GM12878 (cell line): ENCODE results near the gene ENTPD5. TPM values are rescaled to one million over a fixed set of nuclear protein-coding genes. Genes with fewer than 3 reads are reported as not detected.

Source experiments
- HDAC6 ChIP-seq: fragments of 200-600 bp; sonication (generic); IDR thresholded peaks from one replicate; pipeline ENCODE4 v1.8.0; 2017; ENCODE audit warnings: antibody characterized with exemption; ENCODE audit not compliant: unreplicated experiment
- IKZF2 ChIP-seq, 2 experiments: fragments of 450-650 bp; IDR thresholded peaks; 2 replicates each; pipeline ENCODE4 v1.6.1; 2017; ENCODE audit warnings: mild to moderate bottlenecking in 2 of 2, moderate library complexity in 2 of 2
- MYC ChIP-seq: IDR thresholded peaks from 2 replicates; pipeline ENCODE4 v1.6.1; 2011; ENCODE audit warnings: mild to moderate bottlenecking, low read length, moderate library complexity, inconsistent platforms; ENCODE audit not compliant: insufficient read depth, insufficient replicate concordance, insufficient read length, severe bottlenecking
- NFYA ChIP-seq: IDR thresholded peaks from 2 replicates; pipeline ENCODE4 v1.6.1; 2011; ENCODE audit warnings: low read depth, mild to moderate bottlenecking, low read length, improper control_type of control experiment, borderline replicate concordance
- SMAD5 ChIP-seq: IDR thresholded peaks from 2 replicates; pipeline ENCODE4 v1.6.1; 2016; ENCODE audit warnings: antibody characterized with exemption, low read depth
- SMARCA5 ChIP-seq: fragments of 450-650 bp; IDR thresholded peaks from 2 replicates; pipeline ENCODE4 v1.6.1; 2017; ENCODE audit warnings: mild to moderate bottlenecking
- TCF12 ChIP-seq: IDR thresholded peaks from 2 replicates; pipeline ENCODE4 v1.6.1; 2011; ENCODE audit warnings: low read depth, mild to moderate bottlenecking, low read length
- polyA plus RNA-seq, 11 experiments: library from polyadenylated mRNA; depleted of rRNA in 4 of 11; unstranded in 6 of 11; stranded (reverse) in 5 of 11; fragments of >200 nt; fragmentation: Nextera tagmentation in 4 of 11; fragmentation: Illumina TruSeq in 1 of 11; extraction: Ambion mirVana in 4 of 11; extraction: Trizol in 1 of 11; gene quantifications; 1 replicate in 1 of 11; 2 replicates in 10 of 11; pipeline versions ENCODE4 v1.2.1 to v1.2.3, GENCODE V29; 2011 to 2016; ENCODE audit warnings: inconsistent platforms in 2 of 11, missing spikeins in 2 of 11, low read depth in 1 of 11
- total RNA-seq, 4 experiments: library from RNA; depleted of rRNA in 3 of 4; stranded (reverse); fragments of >200 nt in 3 of 4; fragmentation: Illumina TruSeq in 1 of 4; extraction: Trizol in 1 of 4; gene quantifications; 2 replicates each; pipeline versions ENCODE4 v1.2.1 to v1.2.3, GENCODE V29; 2013 to 2021
- TF ChIP-seq, protein P1 (sequence below), 3 experiments: IDR thresholded peaks in 2 of 3; conservative IDR thresholded peaks in 1 of 3; 2 replicates each; pipeline ENCODE4 v1.5.1; 2011; ENCODE audit warnings: low read depth in 3 of 3, low read length in 3 of 3, mild to moderate bottlenecking in 3 of 3, control low read depth in 2 of 3, moderate library complexity in 2 of 3, inconsistent platforms in 1 of 3, mixed read lengths in 1 of 3; ENCODE audit not compliant: control insufficient read depth in 2 of 3, insufficient read depth in 1 of 3; ENCODE audit errors: extremely low read depth in 1 of 3
- TF ChIP-seq, protein P2 (sequence below): fragments of 450-650 bp; formaldehyde crosslinking; IDR thresholded peaks from 2 replicates; pipeline ENCODE4 v1.4.0; 2022; ENCODE audit warnings: mild to moderate bottlenecking, moderate library complexity
- TF ChIP-seq, protein P3 (sequence below): fragments of 450-650 bp; IDR thresholded peaks from 2 replicates; pipeline ENCODE4 v1.6.1; 2017; ENCODE audit warnings: mild to moderate bottlenecking, moderate library complexity
- TF ChIP-seq, protein P4 (sequence below): fragments of 450-650 bp; IDR thresholded peaks from 2 replicates; pipeline ENCODE4 v1.6.1; 2018; ENCODE audit warnings: borderline replicate concordance, mild to moderate bottlenecking; ENCODE audit not compliant: partially characterized antibody
- TF ChIP-seq, protein P5 (sequence below): fragments of 450-650 bp; IDR thresholded peaks from 2 replicates; pipeline ENCODE4 v1.6.1; 2017; ENCODE audit warnings: mild to moderate bottlenecking

Gene ENTPD5
- total and polyA plus RNA-seq, 10 of the 15 experiments (the other 5 are each of a cell fraction or from before 2014, with no cell fraction given) = 2.4 to 9.9 (median 7.6) TPM

DNA sequence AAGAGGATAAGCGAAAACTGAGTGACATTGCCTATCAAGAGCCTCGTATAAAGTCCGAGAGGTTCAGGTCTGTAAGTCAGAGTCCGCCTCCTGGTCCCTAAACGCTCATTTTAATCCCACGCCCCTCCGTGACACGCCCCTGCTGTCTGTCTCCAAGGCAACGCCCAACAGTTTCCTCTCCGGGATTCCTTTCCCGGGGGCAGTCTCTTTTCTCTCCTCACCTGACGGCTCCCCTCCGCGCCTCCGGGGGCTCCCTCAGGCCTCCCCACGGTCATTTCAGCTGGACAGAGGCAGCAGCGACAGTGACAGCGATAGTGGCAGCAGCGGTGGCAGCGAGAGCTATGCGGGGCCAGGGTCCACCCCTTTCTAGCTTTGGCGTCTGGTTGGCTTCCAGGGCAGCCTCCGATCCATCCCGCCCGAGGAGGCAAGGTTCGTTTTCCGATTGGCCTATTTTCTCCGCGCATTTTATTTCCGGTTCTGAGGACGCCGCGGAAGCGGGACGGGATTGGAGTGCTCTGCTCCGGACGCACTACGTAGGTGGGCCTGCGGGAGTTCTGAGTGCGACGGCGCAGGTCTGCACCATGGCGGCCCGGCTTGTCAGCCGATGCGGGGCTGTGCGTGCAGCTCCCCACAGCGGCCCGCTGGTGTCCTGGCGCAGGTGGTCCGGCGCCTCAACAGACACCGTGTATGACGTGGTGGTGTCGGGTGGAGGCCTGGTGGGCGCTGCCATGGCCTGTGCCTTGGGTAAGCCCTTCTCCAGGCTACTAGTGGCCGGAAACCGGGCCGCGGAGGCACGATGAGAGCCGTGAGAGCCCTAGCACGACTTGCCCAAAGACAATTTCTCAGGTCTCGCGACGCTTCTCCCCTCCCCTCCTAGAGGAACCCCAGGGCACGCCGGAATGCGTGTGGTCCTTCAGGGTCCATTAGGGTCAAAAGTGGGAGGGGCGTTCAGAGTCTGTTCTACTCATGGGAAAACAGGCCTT lies 69.0 kb downstream of the ENTPD5 start, which contains the start of the genes COQ6 and FAM161B (continued):
- TF ChIP-seq, protein P1, sequence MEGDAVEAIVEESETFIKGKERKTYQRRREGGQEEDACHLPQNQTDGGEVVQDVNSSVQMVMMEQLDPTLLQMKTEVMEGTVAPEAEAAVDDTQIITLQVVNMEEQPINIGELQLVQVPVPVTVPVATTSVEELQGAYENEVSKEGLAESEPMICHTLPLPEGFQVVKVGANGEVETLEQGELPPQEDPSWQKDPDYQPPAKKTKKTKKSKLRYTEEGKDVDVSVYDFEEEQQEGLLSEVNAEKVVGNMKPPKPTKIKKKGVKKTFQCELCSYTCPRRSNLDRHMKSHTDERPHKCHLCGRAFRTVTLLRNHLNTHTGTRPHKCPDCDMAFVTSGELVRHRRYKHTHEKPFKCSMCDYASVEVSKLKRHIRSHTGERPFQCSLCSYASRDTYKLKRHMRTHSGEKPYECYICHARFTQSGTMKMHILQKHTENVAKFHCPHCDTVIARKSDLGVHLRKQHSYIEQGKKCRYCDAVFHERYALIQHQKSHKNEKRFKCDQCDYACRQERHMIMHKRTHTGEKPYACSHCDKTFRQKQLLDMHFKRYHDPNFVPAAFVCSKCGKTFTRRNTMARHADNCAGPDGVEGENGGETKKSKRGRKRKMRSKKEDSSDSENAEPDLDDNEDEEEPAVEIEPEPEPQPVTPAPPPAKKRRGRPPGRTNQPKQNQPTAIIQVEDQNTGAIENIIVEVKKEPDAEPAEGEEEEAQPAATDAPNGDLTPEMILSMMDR (IDR thresholded peaks at IDR 0.05 in 2 of 3, conservative IDR thresholded peaks at IDR 0.05 in 1 of 3; ENCODE audit: control insufficient read depth in 2 of 3, extremely low read depth in 1 of 3, insufficient read depth in 1 of 3, low read depth in 3 of 3, low read length in 3 of 3) = peak; percentile 13 to 43 (median 28); a peak in 3 of 6 replicates
- TF ChIP-seq SMAD5 (peak; percentile 73; the same call in 1 of the 2 replicates), MYC (peak; percentile 54), TCF12 (peak; percentile 6; the same call in 1 of the 2 replicates), SMARCA5 (0 out of 2 replicates have a peak, but pooled peaks have one; percentile 30), NFYA (no peak), HDAC6 (no peak), IKZF2 (IDR thresholded peaks at IDR 0.05) (peak; percentile 27 to 33; a peak in 2 of 4 replicates)
- TF ChIP-seq, protein P2, sequence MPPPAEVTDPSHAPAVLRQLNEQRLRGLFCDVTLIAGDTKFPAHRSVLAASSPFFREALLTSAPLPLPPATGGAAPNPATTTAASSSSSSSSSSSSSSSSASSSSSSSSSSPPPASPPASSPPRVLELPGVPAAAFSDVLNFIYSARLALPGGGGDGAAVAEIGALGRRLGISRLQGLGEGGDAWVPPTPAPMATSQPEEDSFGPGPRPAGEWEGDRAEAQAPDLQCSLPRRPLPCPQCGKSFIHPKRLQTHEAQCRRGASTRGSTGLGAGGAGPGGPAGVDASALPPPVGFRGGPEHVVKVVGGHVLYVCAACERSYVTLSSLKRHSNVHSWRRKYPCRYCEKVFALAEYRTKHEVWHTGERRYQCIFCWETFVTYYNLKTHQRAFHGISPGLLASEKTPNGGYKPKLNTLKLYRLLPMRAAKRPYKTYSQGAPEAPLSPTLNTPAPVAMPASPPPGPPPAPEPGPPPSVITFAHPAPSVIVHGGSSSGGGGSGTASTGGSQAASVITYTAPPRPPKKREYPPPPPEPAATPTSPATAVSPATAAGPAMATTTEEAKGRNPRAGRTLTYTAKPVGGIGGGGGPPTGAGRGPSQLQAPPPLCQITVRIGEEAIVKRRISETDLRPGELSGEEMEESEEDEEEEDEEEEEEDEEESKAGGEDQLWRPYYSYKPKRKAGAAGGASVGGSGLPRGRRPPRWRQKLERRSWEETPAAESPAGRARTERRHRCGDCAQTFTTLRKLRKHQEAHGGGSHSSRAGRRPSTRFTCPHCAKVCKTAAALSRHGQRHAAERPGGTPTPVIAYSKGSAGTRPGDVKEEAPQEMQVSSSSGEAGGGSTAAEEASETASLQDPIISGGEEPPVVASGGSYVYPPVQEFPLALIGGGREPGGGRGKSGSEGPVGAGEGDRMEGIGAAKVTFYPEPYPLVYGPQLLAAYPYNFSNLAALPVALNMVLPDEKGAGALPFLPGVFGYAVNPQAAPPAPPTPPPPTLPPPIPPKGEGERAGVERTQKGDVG (CRISPR knock-in tag) = no peak
- TF ChIP-seq, protein P3, sequence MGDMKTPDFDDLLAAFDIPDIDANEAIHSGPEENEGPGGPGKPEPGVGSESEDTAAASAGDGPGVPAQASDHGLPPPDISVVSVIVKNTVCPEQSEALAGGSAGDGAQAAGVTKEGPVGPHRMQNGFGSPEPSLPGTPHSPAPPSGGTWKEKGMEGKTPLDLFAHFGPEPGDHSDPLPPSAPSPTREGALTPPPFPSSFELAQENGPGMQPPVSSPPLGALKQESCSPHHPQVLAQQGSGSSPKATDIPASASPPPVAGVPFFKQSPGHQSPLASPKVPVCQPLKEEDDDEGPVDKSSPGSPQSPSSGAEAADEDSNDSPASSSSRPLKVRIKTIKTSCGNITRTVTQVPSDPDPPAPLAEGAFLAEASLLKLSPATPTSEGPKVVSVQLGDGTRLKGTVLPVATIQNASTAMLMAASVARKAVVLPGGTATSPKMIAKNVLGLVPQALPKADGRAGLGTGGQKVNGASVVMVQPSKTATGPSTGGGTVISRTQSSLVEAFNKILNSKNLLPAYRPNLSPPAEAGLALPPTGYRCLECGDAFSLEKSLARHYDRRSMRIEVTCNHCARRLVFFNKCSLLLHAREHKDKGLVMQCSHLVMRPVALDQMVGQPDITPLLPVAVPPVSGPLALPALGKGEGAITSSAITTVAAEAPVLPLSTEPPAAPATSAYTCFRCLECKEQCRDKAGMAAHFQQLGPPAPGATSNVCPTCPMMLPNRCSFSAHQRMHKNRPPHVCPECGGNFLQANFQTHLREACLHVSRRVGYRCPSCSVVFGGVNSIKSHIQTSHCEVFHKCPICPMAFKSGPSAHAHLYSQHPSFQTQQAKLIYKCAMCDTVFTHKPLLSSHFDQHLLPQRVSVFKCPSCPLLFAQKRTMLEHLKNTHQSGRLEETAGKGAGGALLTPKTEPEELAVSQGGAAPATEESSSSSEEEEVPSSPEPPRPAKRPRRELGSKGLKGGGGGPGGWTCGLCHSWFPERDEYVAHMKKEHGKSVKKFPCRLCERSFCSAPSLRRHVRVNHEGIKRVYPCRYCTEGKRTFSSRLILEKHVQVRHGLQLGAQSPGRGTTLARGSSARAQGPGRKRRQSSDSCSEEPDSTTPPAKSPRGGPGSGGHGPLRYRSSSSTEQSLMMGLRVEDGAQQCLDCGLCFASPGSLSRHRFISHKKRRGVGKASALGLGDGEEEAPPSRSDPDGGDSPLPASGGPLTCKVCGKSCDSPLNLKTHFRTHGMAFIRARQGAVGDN = no peak; the same call in 1 of the 2 replicates
- TF ChIP-seq, protein P4, sequence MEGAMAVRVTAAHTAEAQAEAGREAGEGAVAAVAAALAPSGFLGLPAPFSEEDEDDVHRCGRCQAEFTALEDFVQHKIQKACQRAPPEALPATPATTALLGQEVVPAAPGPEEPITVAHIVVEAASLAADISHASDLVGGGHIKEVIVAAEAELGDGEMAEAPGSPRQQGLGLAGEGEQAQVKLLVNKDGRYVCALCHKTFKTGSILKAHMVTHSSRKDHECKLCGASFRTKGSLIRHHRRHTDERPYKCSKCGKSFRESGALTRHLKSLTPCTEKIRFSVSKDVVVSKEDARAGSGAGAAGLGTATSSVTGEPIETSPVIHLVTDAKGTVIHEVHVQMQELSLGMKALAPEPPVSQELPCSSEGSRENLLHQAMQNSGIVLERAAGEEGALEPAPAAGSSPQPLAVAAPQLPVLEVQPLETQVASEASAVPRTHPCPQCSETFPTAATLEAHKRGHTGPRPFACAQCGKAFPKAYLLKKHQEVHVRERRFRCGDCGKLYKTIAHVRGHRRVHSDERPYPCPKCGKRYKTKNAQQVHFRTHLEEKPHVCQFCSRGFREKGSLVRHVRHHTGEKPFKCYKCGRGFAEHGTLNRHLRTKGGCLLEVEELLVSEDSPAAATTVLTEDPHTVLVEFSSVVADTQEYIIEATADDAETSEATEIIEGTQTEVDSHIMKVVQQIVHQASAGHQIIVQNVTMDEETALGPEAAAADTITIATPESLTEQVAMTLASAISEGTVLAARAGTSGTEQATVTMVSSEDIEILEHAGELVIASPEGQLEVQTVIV = peak; percentile 57
- TF ChIP-seq, protein P5, sequence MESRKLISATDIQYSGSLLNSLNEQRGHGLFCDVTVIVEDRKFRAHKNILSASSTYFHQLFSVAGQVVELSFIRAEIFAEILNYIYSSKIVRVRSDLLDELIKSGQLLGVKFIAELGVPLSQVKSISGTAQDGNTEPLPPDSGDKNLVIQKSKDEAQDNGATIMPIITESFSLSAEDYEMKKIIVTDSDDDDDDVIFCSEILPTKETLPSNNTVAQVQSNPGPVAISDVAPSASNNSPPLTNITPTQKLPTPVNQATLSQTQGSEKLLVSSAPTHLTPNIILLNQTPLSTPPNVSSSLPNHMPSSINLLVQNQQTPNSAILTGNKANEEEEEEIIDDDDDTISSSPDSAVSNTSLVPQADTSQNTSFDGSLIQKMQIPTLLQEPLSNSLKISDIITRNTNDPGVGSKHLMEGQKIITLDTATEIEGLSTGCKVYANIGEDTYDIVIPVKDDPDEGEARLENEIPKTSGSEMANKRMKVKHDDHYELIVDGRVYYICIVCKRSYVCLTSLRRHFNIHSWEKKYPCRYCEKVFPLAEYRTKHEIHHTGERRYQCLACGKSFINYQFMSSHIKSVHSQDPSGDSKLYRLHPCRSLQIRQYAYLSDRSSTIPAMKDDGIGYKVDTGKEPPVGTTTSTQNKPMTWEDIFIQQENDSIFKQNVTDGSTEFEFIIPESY = no peak
